HEK293 (cell line): ENCODE data around the gene MFSD11.
A peak's percentile ranks its signal among the peaks of the same experiment; 100 is the strongest.

Source experiments
- HOXD13 ChIP-seq: sonication (generic); formaldehyde crosslinking; IDR thresholded peaks from 2 replicates; pipeline ENCODE4 v1.8.0; 2022; ENCODE audit warnings: missing genetic modification reagents, borderline replicate concordance
- KLF7 ChIP-seq: fragments of 450-650 bp; formaldehyde crosslinking; IDR thresholded peaks from 2 replicates; pipeline ENCODE4 v1.5.1; 2016; ENCODE audit warnings: missing biosample characterization, missing genetic modification characterization, borderline replicate concordance
- MYNN ChIP-seq: fragments of 450-650 bp; formaldehyde crosslinking; IDR thresholded peaks from 2 replicates; pipeline ENCODE4 v1.5.1; 2016; ENCODE audit warnings: missing biosample characterization, missing genetic modification characterization, borderline replicate concordance
- RBAK ChIP-seq: fragments of 450-650 bp; formaldehyde crosslinking; IDR thresholded peaks from 2 replicates; pipeline ENCODE4 v1.5.1; 2016; ENCODE audit warnings: missing biosample characterization, missing genetic modification characterization
- REPIN1 ChIP-seq: fragments of 450-650 bp; formaldehyde crosslinking; IDR thresholded peaks from 2 replicates; pipeline ENCODE4 v1.5.1; 2017; ENCODE audit warnings: missing biosample characterization, missing genetic modification characterization, low read depth
- WT1 ChIP-seq: fragments of 450-650 bp; formaldehyde crosslinking; IDR thresholded peaks from 2 replicates; pipeline ENCODE4 v1.5.1; 2016; ENCODE audit warnings: missing biosample characterization, missing genetic modification characterization
- ZBTB1 ChIP-seq: fragments of 450-650 bp; formaldehyde crosslinking; IDR thresholded peaks from 2 replicates; pipeline ENCODE4 v1.5.1; 2016; ENCODE audit warnings: missing biosample characterization, missing genetic modification characterization
- ZBTB21 ChIP-seq: fragments of 450-650 bp; formaldehyde crosslinking; IDR thresholded peaks from 2 replicates; pipeline ENCODE4 v1.5.1; 2017; ENCODE audit warnings: missing biosample characterization, missing genetic modification characterization
- ZBTB48 ChIP-seq: fragments of 450-650 bp; formaldehyde crosslinking; IDR thresholded peaks from 2 replicates; pipeline ENCODE4 v1.5.1; 2016; ENCODE audit warnings: missing biosample characterization, missing genetic modification characterization
- ZBTB8A ChIP-seq: fragments of 450-650 bp; formaldehyde crosslinking; IDR thresholded peaks from 2 replicates; pipeline ENCODE4 v1.5.1; 2016; ENCODE audit warnings: missing biosample characterization, missing genetic modification characterization
- ZFP41 ChIP-seq: fragments of 450-650 bp; formaldehyde crosslinking; IDR thresholded peaks from 2 replicates; pipeline ENCODE4 v1.5.1; 2016; ENCODE audit warnings: missing biosample characterization, missing genetic modification characterization, borderline replicate concordance
- ZNF132 ChIP-seq: fragments of 450-650 bp; formaldehyde crosslinking; IDR thresholded peaks from 2 replicates; pipeline ENCODE4 v1.5.1; 2017; ENCODE audit warnings: missing biosample characterization, missing genetic modification characterization, borderline replicate concordance
- ZNF146 ChIP-seq: fragments of 450-650 bp; formaldehyde crosslinking; IDR thresholded peaks from 2 replicates; pipeline ENCODE4 v1.5.1; 2016; ENCODE audit warnings: missing biosample characterization, missing genetic modification characterization
- ZNF155 ChIP-seq: fragments of 450-650 bp; formaldehyde crosslinking; IDR thresholded peaks from 2 replicates; pipeline ENCODE4 v1.5.1; 2016; ENCODE audit warnings: missing biosample characterization, missing genetic modification characterization
- ZNF2 ChIP-seq: fragments of 450-650 bp; formaldehyde crosslinking; IDR thresholded peaks from 2 replicates; pipeline ENCODE4 v1.5.1; 2016; ENCODE audit warnings: missing biosample characterization, missing genetic modification characterization
- ZNF221 ChIP-seq: fragments of 450-650 bp; formaldehyde crosslinking; IDR thresholded peaks from 2 replicates; pipeline ENCODE4 v1.5.1; 2017; ENCODE audit warnings: missing biosample characterization, missing genetic modification characterization, borderline replicate concordance
- ZNF324 ChIP-seq: fragments of 450-650 bp; formaldehyde crosslinking; IDR thresholded peaks from 2 replicates; pipeline ENCODE4 v1.5.1; 2016; ENCODE audit warnings: missing biosample characterization, missing genetic modification characterization
- ZNF366 ChIP-seq: fragments of 450-650 bp; formaldehyde crosslinking; conservative IDR thresholded peaks from 2 replicates; pipeline ENCODE4 v1.5.1; 2016; ENCODE audit warnings: missing biosample characterization, missing genetic modification characterization
- ZNF501 ChIP-seq: fragments of 450-650 bp; formaldehyde crosslinking; IDR thresholded peaks from 2 replicates; pipeline ENCODE4 v1.5.1; 2016; ENCODE audit warnings: missing biosample characterization, missing genetic modification characterization
- ZNF707 ChIP-seq: fragments of 450-650 bp; formaldehyde crosslinking; IDR thresholded peaks from 2 replicates; pipeline ENCODE4 v1.5.1; 2016; ENCODE audit warnings: missing biosample characterization, missing genetic modification characterization
- ZNF747 ChIP-seq: fragments of 450-650 bp; formaldehyde crosslinking; IDR thresholded peaks from 2 replicates; pipeline ENCODE4 v1.5.1; 2016; ENCODE audit warnings: missing biosample characterization, missing genetic modification characterization
- ZNF837 ChIP-seq: fragments of 450-650 bp; formaldehyde crosslinking; IDR thresholded peaks from 2 replicates; pipeline ENCODE4 v1.5.1; 2016; ENCODE audit warnings: missing biosample characterization, missing genetic modification characterization
- TF ChIP-seq, protein P1 (sequence below): sonication (generic); formaldehyde crosslinking; IDR thresholded peaks from 2 replicates; pipeline ENCODE4 v1.8.1; 2022; ENCODE audit warnings: mild to moderate bottlenecking, moderate library complexity, missing genetic modification reagents
- TF ChIP-seq, protein P2 (sequence below): fragments of 450-650 bp; formaldehyde crosslinking; IDR thresholded peaks from 2 replicates; pipeline ENCODE4 v1.5.1; 2017; ENCODE audit warnings: missing biosample characterization, mild to moderate bottlenecking, missing genetic modification characterization, moderate library complexity
- TF ChIP-seq, protein P3 (sequence below): fragments of 450-650 bp; formaldehyde crosslinking; IDR thresholded peaks from 2 replicates; pipeline ENCODE4 v1.5.1; 2017; ENCODE audit warnings: missing biosample characterization, missing genetic modification characterization
- TF ChIP-seq, protein P4 (sequence below): fragments of 450-650 bp; formaldehyde crosslinking; optimal IDR thresholded peaks from 2 replicates; pipeline ENCODE3; 2016; ENCODE audit warnings: missing biosample characterization, mild to moderate bottlenecking, missing genetic modification characterization
- TF ChIP-seq, protein P5 (sequence below): fragments of 450-650 bp; formaldehyde crosslinking; conservative IDR thresholded peaks from 2 replicates; pipeline ENCODE4 v1.5.1; 2016; ENCODE audit warnings: low read depth, missing biosample characterization, missing genetic modification characterization
- TF ChIP-seq, protein P6 (sequence below): fragments of 450-650 bp; formaldehyde crosslinking; IDR thresholded peaks from 2 replicates; pipeline ENCODE4 v1.5.1; 2016; ENCODE audit warnings: missing biosample characterization, missing genetic modification characterization

The MFSD11 gene

DNA sequence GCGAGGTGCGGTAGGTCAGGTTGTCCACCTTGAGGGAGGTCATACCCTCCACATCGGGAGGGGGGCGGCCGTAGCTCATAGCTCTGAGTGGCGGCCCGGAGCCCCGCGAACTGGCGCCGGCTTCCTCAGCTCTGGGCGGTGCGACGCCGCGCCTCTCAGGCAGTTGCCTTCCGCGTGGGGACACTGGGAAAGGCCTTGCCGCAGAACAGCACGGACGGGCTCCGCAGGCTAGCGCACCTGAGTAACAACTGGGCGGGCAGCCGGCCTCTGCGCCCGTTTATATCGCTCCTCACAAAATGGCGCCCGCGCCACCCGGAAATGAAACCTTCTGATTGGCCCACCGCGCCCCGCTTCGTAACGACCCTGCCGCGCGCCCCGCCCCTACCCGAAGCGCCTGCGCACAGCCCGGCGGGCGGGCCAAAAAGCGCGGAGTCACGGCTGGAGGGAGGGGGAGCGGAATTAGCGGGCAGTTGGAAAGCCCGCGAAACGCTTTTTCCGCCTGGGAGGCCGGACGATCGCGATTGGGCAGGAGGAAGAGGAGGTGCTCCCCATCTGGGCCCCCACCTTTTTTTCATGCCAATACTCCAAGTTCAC is 740 bp upstream of the MFSD11 start, which contains the start of gene SRSF2 (continued):
- TF ChIP-seq ZNF707 (tag by site-specific recombination) (no peak), ZNF155 (tag by site-specific recombination) (no peak), ZNF501 (peak; percentile 91), MYNN (tag by site-specific recombination) (0 out of 2 replicates have a peak, but pooled peaks have one; percentile 13), ZNF132 (tag by site-specific recombination) (no peak), ZNF2 (tag by site-specific recombination) (peak; percentile 97), ZBTB48 (tag by site-specific recombination) (no peak), WT1 (tag by site-specific recombination) (peak; percentile 46), ZFP41 (peak; percentile 96), ZNF146 (tag by site-specific recombination) (peak; percentile 22; the same call in 1 of the 2 replicates), ZBTB21 (tag by site-specific recombination) (peak; percentile 42), ZBTB1 (tag by site-specific recombination) (no peak), ZNF747 (tag by site-specific recombination) (peak; percentile 94; the same call in 1 of the 2 replicates), ZNF366 (tag by site-specific recombination) (no peak), RBAK (tag by site-specific recombination) (no peak), ZNF837 (tag by site-specific recombination) (peak; percentile 89; the same call in 1 of the 2 replicates), ZNF324 (tag by site-specific recombination) (peak; percentile 61), ZBTB8A (peak; percentile 94), REPIN1 (tag by site-specific recombination) (peak; percentile 92; the same call in 1 of the 2 replicates), HOXD13 (no peak), ZNF221 (peak; percentile 8; the same call in 1 of the 2 replicates), KLF7 (tag by site-specific recombination) (peak; percentile 62; the same call in 1 of the 2 replicates)
- TF ChIP-seq, protein P1, sequence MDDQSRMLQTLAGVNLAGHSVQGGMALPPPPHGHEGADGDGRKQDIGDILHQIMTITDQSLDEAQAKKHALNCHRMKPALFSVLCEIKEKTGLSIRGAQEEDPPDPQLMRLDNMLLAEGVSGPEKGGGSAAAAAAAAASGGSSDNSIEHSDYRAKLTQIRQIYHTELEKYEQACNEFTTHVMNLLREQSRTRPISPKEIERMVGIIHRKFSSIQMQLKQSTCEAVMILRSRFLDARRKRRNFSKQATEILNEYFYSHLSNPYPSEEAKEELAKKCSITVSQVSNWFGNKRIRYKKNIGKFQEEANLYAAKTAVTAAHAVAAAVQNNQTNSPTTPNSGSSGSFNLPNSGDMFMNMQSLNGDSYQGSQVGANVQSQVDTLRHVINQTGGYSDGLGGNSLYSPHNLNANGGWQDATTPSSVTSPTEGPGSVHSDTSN (CRISPR knock-in tag) = peak; percentile 59
- TF ChIP-seq, protein P2, sequence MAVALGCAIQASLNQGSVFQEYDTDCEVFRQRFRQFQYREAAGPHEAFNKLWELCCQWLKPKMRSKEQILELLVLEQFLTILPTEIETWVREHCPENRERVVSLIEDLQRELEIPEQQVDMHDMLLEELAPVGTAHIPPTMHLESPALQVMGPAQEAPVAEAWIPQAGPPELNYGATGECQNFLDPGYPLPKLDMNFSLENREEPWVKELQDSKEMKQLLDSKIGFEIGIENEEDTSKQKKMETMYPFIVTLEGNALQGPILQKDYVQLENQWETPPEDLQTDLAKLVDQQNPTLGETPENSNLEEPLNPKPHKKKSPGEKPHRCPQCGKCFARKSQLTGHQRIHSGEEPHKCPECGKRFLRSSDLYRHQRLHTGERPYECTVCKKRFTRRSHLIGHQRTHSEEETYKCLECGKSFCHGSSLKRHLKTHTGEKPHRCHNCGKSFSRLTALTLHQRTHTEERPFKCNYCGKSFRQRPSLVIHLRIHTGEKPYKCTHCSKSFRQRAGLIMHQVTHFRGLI (tag by site-specific recombination) = peak; percentile 71
- TF ChIP-seq, protein P3, sequence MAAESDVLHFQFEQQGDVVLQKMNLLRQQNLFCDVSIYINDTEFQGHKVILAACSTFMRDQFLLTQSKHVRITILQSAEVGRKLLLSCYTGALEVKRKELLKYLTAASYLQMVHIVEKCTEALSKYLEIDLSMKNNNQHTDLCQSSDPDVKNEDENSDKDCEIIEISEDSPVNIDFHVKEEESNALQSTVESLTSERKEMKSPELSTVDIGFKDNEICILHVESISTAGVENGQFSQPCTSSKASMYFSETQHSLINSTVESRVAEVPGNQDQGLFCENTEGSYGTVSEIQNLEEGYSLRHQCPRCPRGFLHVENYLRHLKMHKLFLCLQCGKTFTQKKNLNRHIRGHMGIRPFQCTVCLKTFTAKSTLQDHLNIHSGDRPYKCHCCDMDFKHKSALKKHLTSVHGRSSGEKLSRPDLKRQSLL (tag by site-specific recombination) = 0 out of 2 replicates have a peak, but pooled peaks have one; percentile 8
- TF ChIP-seq, protein P4, sequence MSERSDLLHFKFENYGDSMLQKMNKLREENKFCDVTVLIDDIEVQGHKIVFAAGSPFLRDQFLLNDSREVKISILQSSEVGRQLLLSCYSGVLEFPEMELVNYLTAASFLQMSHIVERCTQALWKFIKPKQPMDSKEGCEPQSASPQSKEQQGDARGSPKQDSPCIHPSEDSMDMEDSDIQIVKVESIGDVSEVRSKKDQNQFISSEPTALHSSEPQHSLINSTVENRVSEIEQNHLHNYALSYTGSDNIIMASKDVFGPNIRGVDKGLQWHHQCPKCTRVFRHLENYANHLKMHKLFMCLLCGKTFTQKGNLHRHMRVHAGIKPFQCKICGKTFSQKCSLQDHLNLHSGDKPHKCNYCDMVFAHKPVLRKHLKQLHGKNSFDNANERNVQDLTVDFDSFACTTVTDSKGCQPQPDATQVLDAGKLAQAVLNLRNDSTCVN (tag by site-specific recombination) = peak; percentile 76
- TF ChIP-seq, protein P5, sequence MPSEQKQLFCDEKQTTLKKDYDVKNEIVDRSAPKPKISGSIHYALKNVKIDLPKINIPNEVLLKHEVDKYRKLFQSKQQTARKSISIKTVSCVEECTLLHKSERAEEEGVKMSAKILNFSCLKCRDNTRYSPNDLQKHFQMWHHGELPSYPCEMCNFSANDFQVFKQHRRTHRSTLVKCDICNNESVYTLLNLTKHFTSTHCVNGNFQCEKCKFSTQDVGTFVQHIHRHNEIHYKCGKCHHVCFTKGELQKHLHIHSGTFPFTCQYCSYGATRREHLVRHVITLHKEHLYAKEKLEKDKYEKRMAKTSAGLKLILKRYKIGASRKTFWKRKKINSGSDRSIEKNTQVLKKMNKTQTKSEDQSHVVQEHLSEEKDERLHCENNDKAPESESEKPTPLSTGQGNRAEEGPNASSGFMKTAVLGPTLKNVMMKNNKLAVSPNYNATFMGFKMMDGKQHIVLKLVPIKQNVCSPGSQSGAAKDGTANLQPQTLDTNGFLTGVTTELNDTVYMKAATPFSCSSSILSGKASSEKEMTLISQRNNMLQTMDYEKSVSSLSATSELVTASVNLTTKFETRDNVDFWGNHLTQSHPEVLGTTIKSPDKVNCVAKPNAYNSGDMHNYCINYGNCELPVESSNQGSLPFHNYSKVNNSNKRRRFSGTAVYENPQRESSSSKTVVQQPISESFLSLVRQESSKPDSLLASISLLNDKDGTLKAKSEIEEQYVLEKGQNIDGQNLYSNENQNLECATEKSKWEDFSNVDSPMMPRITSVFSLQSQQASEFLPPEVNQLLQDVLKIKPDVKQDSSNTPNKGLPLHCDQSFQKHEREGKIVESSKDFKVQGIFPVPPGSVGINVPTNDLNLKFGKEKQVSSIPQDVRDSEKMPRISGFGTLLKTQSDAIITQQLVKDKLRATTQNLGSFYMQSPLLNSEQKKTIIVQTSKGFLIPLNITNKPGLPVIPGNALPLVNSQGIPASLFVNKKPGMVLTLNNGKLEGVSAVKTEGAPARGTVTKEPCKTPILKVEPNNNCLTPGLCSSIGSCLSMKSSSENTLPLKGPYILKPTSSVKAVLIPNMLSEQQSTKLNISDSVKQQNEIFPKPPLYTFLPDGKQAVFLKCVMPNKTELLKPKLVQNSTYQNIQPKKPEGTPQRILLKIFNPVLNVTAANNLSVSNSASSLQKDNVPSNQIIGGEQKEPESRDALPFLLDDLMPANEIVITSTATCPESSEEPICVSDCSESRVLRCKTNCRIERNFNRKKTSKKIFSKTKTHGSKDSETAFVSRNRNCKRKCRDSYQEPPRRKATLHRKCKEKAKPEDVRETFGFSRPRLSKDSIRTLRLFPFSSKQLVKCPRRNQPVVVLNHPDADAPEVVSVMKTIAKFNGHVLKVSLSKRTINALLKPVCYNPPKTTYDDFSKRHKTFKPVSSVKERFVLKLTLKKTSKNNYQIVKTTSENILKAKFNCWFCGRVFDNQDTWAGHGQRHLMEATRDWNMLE (tag by site-specific recombination) = peak; percentile 53; the same call in 1 of the 2 replicates
- TF ChIP-seq, protein P6, sequence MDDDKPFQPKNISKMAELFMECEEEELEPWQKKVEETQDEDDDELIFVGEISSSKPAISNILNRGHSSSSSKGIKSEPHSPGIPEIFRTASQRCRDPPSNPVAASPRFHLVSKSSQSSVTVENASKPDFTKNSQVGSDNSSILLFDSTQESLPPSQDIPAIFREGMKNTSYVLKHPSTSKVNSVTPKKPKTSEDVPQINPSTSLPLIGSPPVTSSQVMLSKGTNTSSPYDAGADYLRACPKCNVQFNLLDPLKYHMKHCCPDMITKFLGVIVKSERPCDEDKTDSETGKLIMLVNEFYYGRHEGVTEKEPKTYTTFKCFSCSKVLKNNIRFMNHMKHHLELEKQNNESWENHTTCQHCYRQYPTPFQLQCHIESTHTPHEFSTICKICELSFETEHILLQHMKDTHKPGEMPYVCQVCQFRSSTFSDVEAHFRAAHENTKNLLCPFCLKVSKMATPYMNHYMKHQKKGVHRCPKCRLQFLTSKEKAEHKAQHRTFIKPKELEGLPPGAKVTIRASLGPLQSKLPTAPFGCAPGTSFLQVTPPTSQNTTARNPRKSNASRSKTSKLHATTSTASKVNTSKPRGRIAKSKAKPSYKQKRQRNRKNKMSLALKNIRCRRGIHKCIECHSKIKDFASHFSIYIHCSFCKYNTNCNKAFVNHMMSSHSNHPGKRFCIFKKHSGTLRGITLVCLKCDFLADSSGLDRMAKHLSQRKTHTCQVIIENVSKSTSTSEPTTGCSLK (tag by site-specific recombination) = no peak
